ENCODE results near the gene NLN. TPM values are rescaled to one million over a fixed set of nuclear protein-coding genes. Genes with fewer than 3 reads are reported as not detected.

Gene NLN
- total RNA-seq, 1 experiment from 2014 or later: 47.8 TPM

Other genes starting within 250 kb of the NLN start
- gene ADAMTS6, start 240.3 kb upstream of the NLN start, total RNA-seq (2014; rRNA removed; shearing (Covaris generic); ENCODE audit: low replicate concordance): 13.5 and 23.2 TPM in 2 replicates
- 54.9 and 98.6 TPM in 2 replicates for gene CENPK, start 159.0 kb upstream of the NLN start, total RNA-seq (2014; rRNA removed; shearing (Covaris generic); ENCODE audit: low replicate concordance)
- 13.2 and 22.0 TPM in 2 replicates for gene PPWD1, start 158.9 kb upstream of the NLN start, total RNA-seq (2014; rRNA removed; shearing (Covaris generic); ENCODE audit: low replicate concordance)
- gene TRIM23, start 97.9 kb upstream of the NLN start, total RNA-seq (2014; rRNA removed; shearing (Covaris generic); ENCODE audit: low replicate concordance): 4.3 and 17.9 TPM in 2 replicates
- 2.2 and 4.7 TPM in 2 replicates for gene SHLD3, start 97.2 kb upstream of the NLN start, total RNA-seq (2014; rRNA removed; shearing (Covaris generic); ENCODE audit: low replicate concordance)
- gene TRAPPC13, start 97.2 kb upstream of the NLN start, total RNA-seq (2014; rRNA removed; shearing (Covaris generic); ENCODE audit: low replicate concordance): 14.7 and 18.8 TPM in 2 replicates
- gene SGTB, start 96 bp upstream of the NLN start, total RNA-seq (2014; rRNA removed; shearing (Covaris generic); ENCODE audit: low replicate concordance): 11.3 and 30.2 TPM in 2 replicates
- gene ERBIN, start 204.4 kb downstream of the NLN start, total RNA-seq (2014; rRNA removed; shearing (Covaris generic); ENCODE audit: low replicate concordance): 23.5 and 28.4 TPM in 2 replicates

All from MG63 (cell line).